HT1080 (cell line): ENCODE data around the gene CCDC85A. TPM values are rescaled to one million over a fixed set of nuclear protein-coding genes. Genes with fewer than 3 reads are reported as not detected.

Experiments used
- DNase-seq: peaks from one replicate; pipeline ENCODE4 v3.0.0-alpha.2; 2015; ENCODE audit warnings: low read depth
- total RNA-seq: library from RNA; depleted of rRNA; stranded (reverse); fragments of >200 nt; shearing (Covaris generic); gene quantifications from 2 replicates; pipeline ENCODE4 v1.2.3, GENCODE V29; 2014

Gene CCDC85A
- total RNA-seq, 1 experiment from 2014 or later = 0.19 TPM

DNA sequence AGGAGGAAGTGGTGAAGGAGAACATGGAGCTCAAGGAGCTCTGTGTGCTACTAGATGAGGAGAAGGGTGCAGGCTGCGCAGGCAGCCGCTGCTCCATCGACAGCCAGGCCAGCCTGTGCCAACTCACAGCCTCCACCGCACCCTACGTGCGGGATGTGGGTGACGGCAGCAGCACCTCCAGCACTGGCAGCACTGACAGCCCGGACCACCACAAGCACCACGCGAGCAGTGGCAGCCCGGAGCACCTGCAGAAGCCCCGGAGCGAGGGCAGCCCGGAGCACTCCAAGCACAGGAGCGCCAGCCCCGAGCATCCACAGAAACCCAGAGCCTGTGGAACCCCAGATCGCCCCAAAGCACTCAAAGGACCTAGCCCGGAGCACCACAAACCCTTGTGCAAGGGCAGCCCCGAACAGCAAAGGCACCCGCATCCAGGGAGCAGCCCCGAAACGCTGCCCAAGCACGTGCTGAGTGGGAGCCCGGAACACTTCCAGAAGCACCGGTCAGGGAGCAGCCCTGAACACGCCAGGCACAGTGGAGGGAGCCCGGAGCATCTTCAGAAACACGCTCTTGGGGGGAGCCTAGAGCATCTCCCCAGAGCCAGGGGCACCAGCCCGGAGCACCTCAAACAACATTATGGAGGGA is 9.0 kb downstream of the CCDC85A start:
- DNase-seq = no peak

DNA sequence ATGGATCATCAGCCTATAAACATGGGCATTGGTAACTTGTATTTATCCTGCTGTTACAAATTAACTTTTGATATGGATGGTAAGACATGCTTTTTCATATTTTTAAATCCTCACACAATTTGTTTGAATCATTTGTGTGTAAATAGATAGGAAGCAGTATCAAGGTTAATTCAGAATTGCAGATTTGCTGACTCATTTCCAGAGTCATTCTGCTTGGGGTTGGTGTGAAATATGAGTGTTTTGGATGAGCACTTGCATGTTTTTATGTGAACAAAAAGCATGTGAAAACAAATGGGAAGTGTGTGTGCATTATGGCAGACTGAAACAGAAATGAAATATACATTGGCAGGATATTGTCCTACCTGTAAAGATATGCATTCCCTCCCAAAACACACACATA is 11.8 kb downstream of the CCDC85A start:
- DNase-seq = no peak

DNA sequence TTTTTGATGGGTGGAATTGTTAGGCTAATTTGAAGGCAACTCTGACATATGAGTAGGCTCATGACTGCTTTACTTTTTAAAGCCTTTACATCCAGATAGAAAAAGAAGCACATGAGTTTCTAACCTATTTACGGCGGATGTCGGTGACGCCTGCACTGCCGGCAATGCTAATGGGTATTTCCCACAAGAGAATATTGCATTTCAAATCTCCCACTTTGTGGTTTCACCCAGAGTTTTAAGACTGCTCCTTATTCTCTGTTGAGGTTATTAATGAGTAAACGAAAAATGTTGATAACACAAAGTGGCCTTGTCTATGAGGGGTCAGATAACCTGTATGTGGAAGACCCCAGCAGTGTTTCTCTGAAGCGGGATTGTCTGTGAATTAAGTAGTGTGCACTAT is 14.0 kb downstream of the CCDC85A start:
- DNase-seq = no peak

DNA sequence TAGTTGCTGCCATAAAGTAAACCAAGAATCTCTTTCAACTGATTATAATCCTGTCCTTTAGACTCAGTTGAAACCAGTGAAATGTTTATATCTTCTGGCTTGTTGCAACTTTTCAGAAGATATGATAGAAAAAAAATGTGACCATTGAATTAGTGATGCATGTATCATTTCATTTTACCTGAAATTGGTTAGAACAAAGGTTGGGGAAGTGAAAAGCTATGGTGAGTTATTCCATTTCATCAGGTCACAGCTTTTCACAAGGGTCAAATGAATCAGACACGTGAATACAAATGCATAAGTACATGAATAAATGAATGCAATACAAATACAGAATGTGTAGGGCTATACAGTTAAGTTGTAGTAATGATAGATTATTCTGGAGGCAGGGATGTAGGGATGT is 15.1 kb downstream of the CCDC85A start:
- no peak for DNase-seq

DNA sequence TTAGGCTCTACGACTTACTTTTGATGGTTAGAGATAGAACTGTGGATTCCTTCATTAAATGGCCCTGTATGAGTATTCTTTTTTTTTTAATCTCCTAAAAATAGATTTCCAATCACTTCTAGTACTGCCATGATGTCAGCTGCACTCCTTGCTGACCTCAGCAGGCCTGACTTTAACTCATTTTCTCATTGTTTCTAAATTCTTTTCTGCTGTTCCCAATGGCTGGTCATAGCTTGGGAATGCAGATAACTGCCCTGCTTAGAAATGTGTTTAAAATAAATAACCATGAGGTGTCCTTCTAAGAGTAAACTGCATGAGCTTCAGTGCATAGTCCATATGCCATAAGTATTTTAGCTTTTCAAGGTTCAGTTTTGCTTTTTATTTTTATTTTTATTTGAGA is 15.7 kb downstream of the CCDC85A start:
- DNase-seq = no peak

DNA sequence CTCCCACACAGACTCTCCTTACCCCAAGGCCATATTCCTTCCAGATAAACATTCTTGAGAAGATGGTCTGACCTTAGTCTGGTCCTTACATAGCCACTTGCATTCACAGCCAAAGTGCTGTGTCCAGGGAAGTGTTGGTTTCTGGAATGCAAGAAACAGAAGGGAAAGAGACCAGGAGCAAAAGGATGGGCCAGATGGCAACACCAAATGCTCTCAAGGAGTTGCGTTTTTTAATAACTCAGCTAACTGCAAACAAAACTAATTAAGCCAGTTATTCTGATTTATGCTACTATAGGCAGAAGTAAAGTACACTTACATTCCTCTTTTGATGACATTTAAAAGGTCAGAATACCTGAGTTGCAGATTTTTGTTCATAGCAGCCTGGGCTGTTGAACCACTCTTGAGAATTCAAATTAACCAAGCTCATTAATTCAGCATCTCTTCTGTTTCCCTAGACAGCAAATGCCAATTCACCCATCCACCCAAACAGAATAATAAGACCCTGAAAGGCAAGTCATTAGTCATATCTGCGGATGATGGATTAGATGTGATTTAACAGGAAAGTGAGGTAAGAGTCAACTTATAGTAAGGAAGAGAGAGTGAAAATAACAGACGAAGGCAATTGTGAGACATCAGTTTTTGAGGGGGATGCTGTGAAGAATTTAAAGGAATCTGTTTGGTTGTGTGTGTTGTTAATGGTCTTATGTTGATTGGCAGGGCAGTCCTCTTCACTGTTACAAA is 18.8 kb downstream of the CCDC85A start:
- DNase-seq = no peak

DNA sequence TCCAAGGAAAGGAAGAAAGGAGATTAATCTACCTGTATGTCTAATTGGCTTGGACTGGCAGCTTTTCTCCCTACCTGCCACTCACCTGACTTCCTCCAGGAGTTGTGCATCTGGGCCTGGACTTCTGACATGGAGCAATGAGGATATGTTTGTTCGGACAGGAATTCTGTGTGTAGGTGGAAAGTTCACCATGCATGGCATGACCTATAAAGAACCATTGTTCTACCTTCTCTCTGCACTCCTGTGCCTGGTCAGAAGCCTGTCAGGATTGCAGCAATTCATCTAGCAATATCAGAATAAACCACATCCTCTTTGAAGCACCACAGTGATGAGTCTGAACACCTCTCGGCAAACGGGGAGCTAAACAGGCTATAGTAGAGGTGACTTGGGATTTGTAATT is 20.8 kb downstream of the CCDC85A start:
- DNase-seq = no peak

GRCh38 chr2:56206250-56206649 is 22.5 kb downstream of the CCDC85A start:
- DNase-seq = no peak

DNA sequence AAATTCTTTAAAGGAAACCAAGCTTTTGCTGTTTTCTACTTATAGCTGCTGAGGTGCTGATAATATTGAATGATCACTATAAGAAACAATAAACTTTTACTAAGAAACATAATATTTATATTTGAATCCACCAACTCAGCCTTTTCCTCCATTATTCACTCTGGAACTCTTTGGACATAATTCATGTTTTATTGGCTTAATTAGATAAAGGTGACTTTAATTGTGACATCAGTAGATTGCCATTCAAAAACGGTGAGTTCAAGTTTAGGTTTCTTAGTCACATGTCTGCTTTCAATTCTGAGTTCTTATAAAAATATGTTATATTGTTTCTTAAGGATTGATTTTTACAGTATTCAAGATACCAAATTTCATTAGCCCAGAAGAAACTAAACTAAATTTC is 24.0 kb downstream of the CCDC85A start:
- DNase-seq = no peak

DNA sequence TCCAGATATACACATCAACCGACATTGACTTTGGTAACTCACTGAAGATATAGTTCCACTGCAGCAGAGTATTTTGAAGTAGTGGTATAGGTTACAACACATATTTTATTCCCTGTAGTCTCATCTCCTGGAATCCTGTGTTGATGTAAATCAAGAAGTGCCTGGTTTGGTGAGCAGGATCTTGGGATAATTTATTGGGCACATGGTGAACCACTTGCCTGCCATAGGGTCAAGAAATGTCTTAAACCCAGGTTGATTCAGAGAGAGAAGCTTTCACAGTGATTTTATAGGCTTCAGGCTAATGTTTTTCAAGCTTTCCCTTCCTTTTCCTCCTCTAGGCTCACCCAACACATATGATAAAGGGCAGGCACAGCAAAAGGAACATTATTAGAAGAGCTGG is 24.6 kb downstream of the CCDC85A start:
- DNase-seq = no peak

GRCh38 chr2:56209701-56210100 is 25.9 kb downstream of the CCDC85A start:
- DNase-seq = no peak

DNA sequence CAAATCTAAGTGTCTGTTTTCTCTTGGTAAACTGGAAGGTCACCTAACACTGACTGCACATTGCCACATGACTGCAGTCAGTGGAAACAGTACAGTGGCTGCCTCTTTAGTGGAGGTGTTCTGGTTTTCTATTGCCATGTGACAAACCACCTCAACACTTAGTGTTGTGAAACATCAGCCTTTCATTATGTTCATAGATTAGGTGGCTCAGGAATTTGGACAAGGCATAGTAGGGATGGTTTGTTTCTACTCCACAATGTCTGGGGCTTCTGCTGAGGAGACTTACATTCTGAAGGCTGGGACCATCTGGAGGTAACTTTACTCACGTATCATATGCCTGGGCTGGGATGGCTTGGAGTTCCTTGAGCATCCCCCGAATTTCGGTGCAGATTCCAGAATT is 26.5 kb downstream of the CCDC85A start:
- no peak for DNase-seq

DNA sequence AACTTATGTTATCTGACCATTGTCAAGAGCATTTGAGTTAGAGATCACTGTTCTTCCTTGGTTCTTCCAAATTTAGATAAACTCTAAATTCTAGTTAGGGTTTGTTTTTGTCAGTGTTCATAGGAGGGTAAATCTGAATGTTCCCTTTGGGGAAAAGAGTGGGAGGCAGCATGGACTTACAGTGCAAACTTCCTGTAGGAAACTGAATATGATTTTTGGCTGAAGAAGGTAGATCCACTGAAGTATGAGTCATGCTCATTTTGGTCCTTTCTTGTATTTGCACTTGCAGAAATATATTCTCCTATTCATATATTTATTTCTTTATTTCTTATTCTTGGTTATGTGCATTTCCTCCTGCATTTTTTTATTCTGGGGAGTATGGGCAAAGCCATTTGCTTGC is 27.3 kb downstream of the CCDC85A start:
- DNase-seq = no peak

- no peak for DNase-seq
Observed at GRCh38 chr2:56215911-56216310, 32.1 kb downstream of the CCDC85A start.

DNA sequence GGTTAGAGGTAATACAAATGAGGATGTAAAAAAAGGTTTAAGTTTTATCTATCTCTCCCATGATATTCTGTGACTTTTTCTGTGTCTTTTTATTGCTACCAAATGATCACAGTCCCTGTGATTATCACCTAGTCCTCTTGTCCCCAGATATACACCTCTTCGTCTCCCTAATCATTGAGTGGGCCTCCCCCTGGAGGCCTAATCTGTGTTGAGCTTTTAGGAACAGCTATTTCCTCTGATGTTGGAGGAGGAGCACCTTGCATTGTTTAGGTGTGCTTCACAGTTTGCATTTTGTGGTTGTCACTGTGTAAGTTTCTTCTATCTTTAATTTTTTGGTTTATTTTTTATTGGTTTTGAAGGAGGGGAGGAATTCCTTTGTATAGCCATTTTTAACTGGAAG is 33.3 kb downstream of the CCDC85A start:
- no peak for DNase-seq

GRCh38 chr2:56222481-56222880 is 38.7 kb downstream of the CCDC85A start:
- no peak for DNase-seq

GRCh38 chr2:56224316-56224715 is 40.5 kb downstream of the CCDC85A start:
- DNase-seq = no peak

GRCh38 chr2:56227811-56228210 is 44.0 kb downstream of the CCDC85A start:
- no peak for DNase-seq

DNA sequence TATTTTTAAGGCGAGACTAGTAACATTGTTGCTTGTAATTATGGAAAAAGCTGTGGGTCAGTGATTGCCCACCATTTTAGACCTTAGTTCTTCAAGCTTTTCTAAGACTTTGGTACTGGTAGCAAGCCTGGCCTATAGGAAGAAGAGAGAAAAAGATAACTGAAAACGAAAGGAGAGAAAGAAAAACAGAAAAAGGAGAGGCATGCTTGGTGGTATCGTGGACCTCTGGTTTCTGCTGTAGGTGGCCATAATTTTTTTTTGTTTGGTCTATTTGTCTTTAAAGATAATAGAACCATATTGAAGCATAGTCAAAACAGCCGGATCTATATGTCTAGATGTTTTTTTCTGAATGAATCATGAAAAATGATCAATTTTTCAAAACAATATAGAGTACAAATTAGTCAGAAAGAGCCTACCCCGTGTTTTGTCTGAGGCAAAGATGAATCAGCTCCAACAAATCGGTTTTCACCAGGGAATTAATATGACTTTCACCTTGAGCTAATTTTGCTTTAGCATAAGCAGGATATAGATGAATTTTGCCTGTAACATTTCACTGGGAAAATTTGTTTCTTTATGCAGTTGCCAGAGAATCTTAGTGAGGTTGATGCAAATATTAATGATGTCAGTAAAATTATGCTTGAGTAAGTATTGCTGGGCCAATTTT is 45.7 kb downstream of the CCDC85A start:
- no peak for DNase-seq

- peak; percentile 13 for DNase-seq
Observed at GRCh38 chr2:56230156-56230555, 46.4 kb downstream of the CCDC85A start.

- DNase-seq = no peak
Observed at GRCh38 chr2:56231361-56231760, 47.6 kb downstream of the CCDC85A start.

- no peak for DNase-seq
Observed at GRCh38 chr2:56232912-56233311, 49.1 kb downstream of the CCDC85A start.

GRCh38 chr2:56234241-56234640 is 50.5 kb downstream of the CCDC85A start:
- DNase-seq = no peak
